ENCODE data around the gene REPS2.

Gene REPS2

GRCh38 chrX:17086317-17086716, 139.9 kb downstream of the REPS2 start:
- Histone ChIP-seq H3K4me3 (ENCODE audit: severe bottlenecking) (no peak overlapping the region), H3K9me3 (ENCODE audit: severe bottlenecking) (no peaks in the 10 kb centered on the region), H3K27ac (ENCODE audit: poor library complexity, severe bottlenecking) (no peak overlapping the region), H3K36me3 (ENCODE audit: low read depth) (no peaks in the 10 kb centered on the region), H3K4me1 (ENCODE audit: insufficient read depth, poor library complexity, severe bottlenecking) (no peaks in the 10 kb centered on the region), H3K27me3 (ENCODE audit: insufficient read depth, poor library complexity, severe bottlenecking) (no peaks in the 10 kb centered on the region)
- no peak for TF ChIP-seq CTCF (IDR thresholded peaks at IDR 0.05; ENCODE audit: poor library complexity, severe bottlenecking)
- no peak for ATAC-seq (ENCODE audit: low read depth)
- DNase-seq (ENCODE audit: low spot score) = no peak

GRCh38 chrX:17095161-17095560, 148.7 kb downstream of the REPS2 start:
- no peak overlapping the region for H3K27ac ChIP-seq (ENCODE audit: poor library complexity, severe bottlenecking)
- ATAC-seq (ENCODE audit: low read depth) (no peak), DNase-seq (ENCODE audit: low spot score) (no peak)
- no peak for TF ChIP-seq CTCF (IDR thresholded peaks at IDR 0.05; ENCODE audit: poor library complexity, severe bottlenecking)
- H3K9me3 ChIP-seq (ENCODE audit: severe bottlenecking) = no peaks in the 10 kb centered on the region
- no peaks in the 10 kb centered on the region for H3K4me1 ChIP-seq (ENCODE audit: insufficient read depth, poor library complexity, severe bottlenecking)
- no peak overlapping the region for H3K4me3 ChIP-seq (ENCODE audit: severe bottlenecking)
- no peaks in the 10 kb centered on the region for H3K36me3 ChIP-seq (ENCODE audit: low read depth)
- H3K27me3 ChIP-seq (ENCODE audit: insufficient read depth, poor library complexity, severe bottlenecking) = no peaks in the 10 kb centered on the region

- Histone ChIP-seq H3K4me3 (ENCODE audit: severe bottlenecking) (no peak overlapping the region), H3K4me1 (ENCODE audit: insufficient read depth, poor library complexity, severe bottlenecking) (no peaks in the 10 kb centered on the region), H3K9me3 (ENCODE audit: severe bottlenecking) (no peaks in the 10 kb centered on the region), H3K36me3 (ENCODE audit: low read depth) (no peaks in the 10 kb centered on the region), H3K27ac (ENCODE audit: poor library complexity, severe bottlenecking) (no peak overlapping the region), H3K27me3 (ENCODE audit: insufficient read depth, poor library complexity, severe bottlenecking) (no peaks in the 10 kb centered on the region)
- no peak for TF ChIP-seq CTCF (IDR thresholded peaks at IDR 0.05; ENCODE audit: poor library complexity, severe bottlenecking)
- ATAC-seq (ENCODE audit: low read depth) = no peak
- no peak for DNase-seq (ENCODE audit: low spot score)
These were observed 152.2 kb downstream of the REPS2 start for GRCh38 chrX:17098516-17099247.

- Histone ChIP-seq H3K27me3 (ENCODE audit: insufficient read depth, poor library complexity, severe bottlenecking) (no peaks in the 10 kb centered on the region), H3K27ac (ENCODE audit: poor library complexity, severe bottlenecking) (no peak overlapping the region), H3K4me1 (ENCODE audit: insufficient read depth, poor library complexity, severe bottlenecking) (no peaks in the 10 kb centered on the region), H3K36me3 (ENCODE audit: low read depth) (no peaks in the 10 kb centered on the region), H3K9me3 (ENCODE audit: severe bottlenecking) (no peaks in the 10 kb centered on the region), H3K4me3 (ENCODE audit: severe bottlenecking) (no peak overlapping the region)
- no peak for TF ChIP-seq CTCF (IDR thresholded peaks at IDR 0.05; ENCODE audit: poor library complexity, severe bottlenecking)
- ATAC-seq (ENCODE audit: low read depth) = no peak
- DNase-seq (ENCODE audit: low spot score) = no peak
These were observed 158.0 kb downstream of the REPS2 start for GRCh38 chrX:17104433-17104832.

GRCh38 chrX:17120816-17121215, 174.4 kb downstream of the REPS2 start:
- H3K4me1 ChIP-seq (ENCODE audit: insufficient read depth, poor library complexity, severe bottlenecking) = no peaks in the 10 kb centered on the region
- no peak for TF ChIP-seq CTCF (IDR thresholded peaks at IDR 0.05; ENCODE audit: poor library complexity, severe bottlenecking)
- no peak for DNase-seq (ENCODE audit: low spot score)
- H3K27me3 ChIP-seq (ENCODE audit: insufficient read depth, poor library complexity, severe bottlenecking) = no peaks in the 10 kb centered on the region
- no peak overlapping the region for H3K27ac ChIP-seq (ENCODE audit: poor library complexity, severe bottlenecking)
- H3K4me3 ChIP-seq (ENCODE audit: severe bottlenecking) = no peak overlapping the region
- no peak for ATAC-seq (ENCODE audit: low read depth)
- H3K36me3 ChIP-seq (ENCODE audit: low read depth) = no peaks in the 10 kb centered on the region
- no peaks in the 10 kb centered on the region for H3K9me3 ChIP-seq (ENCODE audit: severe bottlenecking)

Data from RWPE2 (cell line).